Skin of body (tissue), 2 donors: ENCODE results near the gene CLDN7. TPM values are rescaled to one million over a fixed set of nuclear protein-coding genes. Genes with fewer than 3 reads are reported as not detected.
"Not testable (repeated sequence)": the region's sequence is repeated elsewhere in the genome, so short reads cannot be mapped to it uniquely, and the experiment has no call there.

Source experiments
- DNase-seq: peaks from one replicate; lab custom pipeline; 2025; lab: John Stamatoyannopoulos, UW
- total RNA-seq: library from RNA; depleted of rRNA; stranded (reverse); fragments of >200 nt; gene quantifications from one replicate; pipeline ENCODE4 v1.2.3, GENCODE V29; 2014

The CLDN7 gene
- total RNA-seq, 1 donor from 2014 or later, result 5.4 TPM

GRCh38 chr17:7256766-7257456 lies 5.4 kb downstream of the CLDN7 start:
- no peak for DNase-seq

GRCh38 chr17:7254511-7254910 lies 7.8 kb downstream of the CLDN7 start:
- no peak for DNase-seq

- DNase-seq, result no peak
Observed at GRCh38 chr17:7253082-7253481, 9.2 kb downstream of the CLDN7 start.

GRCh38 chr17:7252176-7253043 lies 9.9 kb downstream of the CLDN7 start, which contains the start of gene ELP5:
Gene ELP5 (plus strand): TSS chr17:7252215. CDS start chr17:7252551, 336 bp downstream.
- DNase-seq, result peak; percentile 94

GRCh38 chr17:7251661-7252175 lies 10.6 kb downstream of the CLDN7 start, which contains the start of gene CTDNEP1:
Gene CTDNEP1 (minus strand): TSS chr17:7251734. CDS start chr17:7251296, 438 bp downstream.
- peak; percentile 100 for DNase-seq

GRCh38 chr17:7250695-7251627 lies 11.3 kb downstream of the CLDN7 start:
- DNase-seq, result no peak

- DNase-seq, result no peak
Observed at GRCh38 chr17:7249830-7250229, 12.4 kb downstream of the CLDN7 start.

- no peak for DNase-seq
Observed at GRCh38 chr17:7249214-7249613, 13.1 kb downstream of the CLDN7 start.

GRCh38 chr17:7248796-7249195 lies 13.5 kb downstream of the CLDN7 start:
- DNase-seq, result no peak

GRCh38 chr17:7246779-7247178 lies 15.5 kb downstream of the CLDN7 start:
- DNase-seq, result no peak

GRCh38 chr17:7243838-7244237 lies 18.4 kb downstream of the CLDN7 start:
- not testable (repeated sequence) for DNase-seq

GRCh38 chr17:7243453-7243729 lies 18.9 kb downstream of the CLDN7 start:
- DNase-seq, result no peak

- DNase-seq, result peak; percentile 98
Observed at GRCh38 chr17:7242717-7243452, 19.4 kb downstream of the CLDN7 start.

GRCh38 chr17:7241783-7242716 lies 20.2 kb downstream of the CLDN7 start, which contains the start of gene GABARAP:
Gene GABARAP (minus strand): TSS chr17:7242449. CDS start chr17:7242330, 119 bp downstream.
- peak; percentile 98 for DNase-seq

GRCh38 chr17:7241090-7241733 lies 21.1 kb downstream of the CLDN7 start:
- DNase-seq, result no peak

- no peak for DNase-seq
Observed at GRCh38 chr17:7240375-7240774, 21.9 kb downstream of the CLDN7 start.

GRCh38 chr17:7239091-7240027 lies 22.9 kb downstream of the CLDN7 start, which contains the start of gene PHF23:
Gene PHF23 (minus strand): TSS chr17:7239457. CDS start chr17:7239279, 178 bp downstream.
- peak; percentile 99 for DNase-seq
